ENCODE results near the gene PAPPA2. TPM values are rescaled to one million over a fixed set of nuclear protein-coding genes. Genes with fewer than 3 reads are reported as not detected.

The PAPPA2 gene
- total RNA-seq, 1 experiment from 2014 or later: not detected

DNA sequence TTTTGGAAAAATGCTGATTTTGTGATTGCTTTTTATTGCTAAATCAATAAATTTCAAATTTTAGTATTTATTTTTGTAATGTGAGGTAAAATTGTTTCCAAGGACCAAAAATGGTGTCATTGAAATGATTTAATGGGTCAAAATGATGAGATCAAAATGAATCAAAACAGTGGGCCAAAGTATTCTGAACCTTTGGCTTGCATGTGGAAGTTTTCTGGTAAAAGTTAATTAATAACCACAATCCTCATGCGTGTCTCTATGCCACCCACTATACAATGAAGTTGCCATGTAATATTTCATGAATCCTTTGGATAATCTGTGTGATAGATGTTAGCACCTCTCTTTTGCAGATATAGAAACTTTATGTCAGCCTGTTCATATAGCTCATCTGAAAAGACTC lies 83.8 kb downstream of the PAPPA2 start:
- DNase-seq: no peak
- Histone ChIP-seq H3K27me3 (ENCODE audit: low read length) (no peaks in the 10 kb centered on the region; the same call in 1 of the 2 replicates), H3K36me3 (ENCODE audit: insufficient read depth, low read length) (no peaks in the 10 kb centered on the region), H3K27ac (ENCODE audit: low read length) (no peak overlapping the region), H3K4me2 (ENCODE audit: low read depth, low read length, poor library complexity, severe bottlenecking) (no peak overlapping the region), H4K20me1 (ENCODE audit: insufficient read depth, low read depth, low read length) (no peaks in the 10 kb centered on the region), H3K4me1 (ENCODE audit: low read length) (no peaks in the 10 kb centered on the region), H3K4me3 (ENCODE audit: low read length) (no peak overlapping the region), H3K9me2 (replicated peaks; ENCODE audit: insufficient read depth, low read length) (no peaks in the 10 kb centered on the region), H3K9me3 (ENCODE audit: low read length) (no peaks in the 10 kb centered on the region), H2AFZ (ENCODE audit: low read length) (no peak overlapping the region), H3K9ac (ENCODE audit: low read length) (no peak overlapping the region), H3K79me2 (ENCODE audit: low read length) (no peaks in the 10 kb centered on the region)

DNA sequence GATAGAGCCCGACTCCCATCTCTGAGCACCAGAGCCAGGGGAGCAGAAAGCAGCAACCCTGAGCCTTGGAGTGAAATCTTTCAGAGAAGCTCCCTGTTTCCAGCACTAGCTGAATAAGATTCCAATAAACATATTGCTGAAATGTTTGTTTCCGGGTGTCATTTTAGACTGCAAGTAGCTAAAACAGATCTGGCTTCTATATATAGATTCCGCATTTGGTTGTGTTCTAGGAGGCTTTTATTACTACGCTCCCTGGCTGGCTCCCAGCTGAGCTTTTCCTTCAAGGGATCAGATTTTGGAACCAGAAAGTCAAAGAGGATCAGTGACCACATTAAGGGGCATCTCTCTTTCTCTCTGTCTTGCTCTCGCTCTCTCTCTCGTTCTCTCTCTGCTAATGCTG lies 88.2 kb downstream of the PAPPA2 start:
- DNase-seq: no peak
- H3K9ac ChIP-seq (ENCODE audit: low read length): no peak overlapping the region
- no peaks in the 10 kb centered on the region for H3K9me3 ChIP-seq (ENCODE audit: low read length)

DNA sequence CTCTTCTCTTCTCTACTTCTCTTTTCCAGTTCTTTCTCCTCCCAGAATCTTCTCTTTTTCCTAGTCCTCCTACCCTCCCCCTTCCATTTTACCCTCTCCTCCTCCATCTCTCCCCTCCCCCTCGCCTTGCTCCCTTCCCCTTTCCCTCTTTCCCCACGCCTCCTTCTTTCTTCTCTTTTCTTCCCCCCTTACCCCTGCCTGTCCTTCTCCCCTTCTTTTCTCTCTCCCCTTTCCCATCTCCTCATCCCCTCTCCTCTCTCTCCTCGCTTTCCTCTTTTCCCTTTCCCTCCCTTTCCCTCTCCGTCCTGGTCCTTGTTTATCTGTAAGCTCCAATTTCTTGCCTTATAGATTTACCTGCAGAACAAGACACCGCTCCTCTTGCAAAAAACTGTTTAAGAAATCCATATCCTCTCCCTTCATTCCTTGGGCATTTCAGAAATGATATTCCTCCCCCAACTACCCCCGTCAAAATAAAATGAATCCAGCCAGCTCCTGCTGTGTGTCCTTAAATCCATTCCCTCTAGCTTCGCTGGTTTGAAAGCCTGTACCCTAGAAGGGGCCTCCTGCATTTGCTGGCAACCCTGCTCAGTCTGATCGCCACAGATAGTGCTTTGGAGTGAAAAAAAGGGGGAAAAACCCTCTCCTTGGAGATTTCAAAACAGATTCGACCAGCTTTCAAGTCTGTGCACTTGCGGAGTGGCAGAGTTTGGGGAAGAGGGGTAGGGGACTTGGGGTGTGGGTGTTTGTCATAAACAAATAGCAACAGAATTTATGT lies 89.4 kb downstream of the PAPPA2 start:
- no peaks in the 10 kb centered on the region for H3K4me1 ChIP-seq (ENCODE audit: low read length)
- no peaks in the 10 kb centered on the region; the same call in 1 of the 2 replicates for H3K27me3 ChIP-seq (ENCODE audit: low read length)
- H3K9ac ChIP-seq (ENCODE audit: low read length): no peak overlapping the region
- H3K9me2 ChIP-seq (replicated peaks; ENCODE audit: insufficient read depth, low read length): no peaks in the 10 kb centered on the region
- H3K36me3 ChIP-seq (ENCODE audit: insufficient read depth, low read length): no peaks in the 10 kb centered on the region
- no peak for DNase-seq
- H3K4me3 ChIP-seq (ENCODE audit: low read length): no peak overlapping the region
- H2AFZ ChIP-seq (ENCODE audit: low read length): no peak overlapping the region
- no peaks in the 10 kb centered on the region for H3K79me2 ChIP-seq (ENCODE audit: low read length)
- no peaks in the 10 kb centered on the region for H3K9me3 ChIP-seq (ENCODE audit: low read length)
- no peak overlapping the region for H3K4me2 ChIP-seq (ENCODE audit: low read depth, low read length, poor library complexity, severe bottlenecking)
- no peak overlapping the region for H3K27ac ChIP-seq (ENCODE audit: low read length)
- H4K20me1 ChIP-seq (ENCODE audit: insufficient read depth, low read depth, low read length): no peaks in the 10 kb centered on the region

More for the DNA sequence above, 88.2 kb downstream of the PAPPA2 start:
- Histone ChIP-seq H2AFZ (ENCODE audit: low read length) (no peak overlapping the region), H3K36me3 (ENCODE audit: insufficient read depth, low read length) (no peaks in the 10 kb centered on the region), H3K9me2 (replicated peaks; ENCODE audit: insufficient read depth, low read length) (no peaks in the 10 kb centered on the region), H3K27me3 (ENCODE audit: low read length) (no peaks in the 10 kb centered on the region; the same call in 1 of the 2 replicates), H3K4me3 (ENCODE audit: low read length) (no peak overlapping the region), H3K4me2 (ENCODE audit: low read depth, low read length, poor library complexity, severe bottlenecking) (no peak overlapping the region), H3K27ac (ENCODE audit: low read length) (no peak overlapping the region), H3K4me1 (ENCODE audit: low read length) (no peaks in the 10 kb centered on the region), H3K79me2 (ENCODE audit: low read length) (no peaks in the 10 kb centered on the region), H4K20me1 (ENCODE audit: insufficient read depth, low read depth, low read length) (no peaks in the 10 kb centered on the region)

DNA sequence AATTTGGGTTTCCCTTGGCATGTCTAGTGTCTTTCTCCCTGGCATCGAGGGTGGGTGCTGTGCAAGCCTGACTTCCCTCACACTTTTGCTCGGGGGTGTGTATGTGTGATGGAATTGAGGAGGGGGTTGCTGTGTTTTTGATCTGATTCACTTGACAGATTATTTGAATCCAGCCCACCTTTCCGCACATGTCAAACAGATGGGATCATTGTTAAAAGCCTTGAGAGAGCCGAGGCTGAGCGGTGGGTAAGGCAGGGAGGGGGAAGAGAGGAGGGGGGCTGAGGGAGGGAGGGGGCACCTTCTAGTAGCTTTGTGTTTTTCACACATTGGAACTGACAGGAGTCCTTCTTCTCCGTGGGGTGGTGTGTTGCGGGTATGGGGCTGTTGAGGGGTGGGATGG lies 90.0 kb downstream of the PAPPA2 start:
- Histone ChIP-seq H3K4me3 (ENCODE audit: low read length) (no peak overlapping the region), H3K36me3 (ENCODE audit: insufficient read depth, low read length) (no peaks in the 10 kb centered on the region), H3K9me2 (replicated peaks; ENCODE audit: insufficient read depth, low read length) (no peaks in the 10 kb centered on the region), H3K9me3 (ENCODE audit: low read length) (no peaks in the 10 kb centered on the region), H3K4me2 (ENCODE audit: low read depth, low read length, poor library complexity, severe bottlenecking) (no peak overlapping the region), H2AFZ (ENCODE audit: low read length) (no peak overlapping the region), H4K20me1 (ENCODE audit: insufficient read depth, low read depth, low read length) (no peaks in the 10 kb centered on the region), H3K79me2 (ENCODE audit: low read length) (no peaks in the 10 kb centered on the region), H3K4me1 (ENCODE audit: low read length) (no peaks in the 10 kb centered on the region), H3K27me3 (ENCODE audit: low read length) (no peaks in the 10 kb centered on the region; the same call in 1 of the 2 replicates), H3K27ac (ENCODE audit: low read length) (no peak overlapping the region), H3K9ac (ENCODE audit: low read length) (no peak overlapping the region)
- DNase-seq: no peak

DNA sequence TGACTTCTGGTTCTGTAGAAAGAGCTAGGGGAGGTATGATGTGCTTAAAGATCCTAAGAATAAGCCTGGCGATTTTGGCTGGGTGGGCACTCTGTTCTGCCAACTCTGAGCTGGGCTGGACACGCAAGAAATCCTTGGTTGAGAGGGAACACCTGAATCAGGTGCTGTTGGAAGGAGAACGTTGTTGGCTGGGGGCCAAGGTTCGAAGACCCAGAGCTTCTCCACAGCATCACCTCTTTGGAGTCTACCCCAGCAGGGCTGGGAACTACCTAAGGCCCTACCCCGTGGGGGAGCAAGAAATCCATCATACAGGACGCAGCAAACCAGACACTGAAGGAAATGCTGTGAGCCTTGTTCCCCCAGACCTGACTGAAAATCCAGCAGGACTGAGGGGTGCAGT lies 93.3 kb downstream of the PAPPA2 start:
- H3K4me2 ChIP-seq (ENCODE audit: low read depth, low read length, poor library complexity, severe bottlenecking): no peak overlapping the region

DNA sequence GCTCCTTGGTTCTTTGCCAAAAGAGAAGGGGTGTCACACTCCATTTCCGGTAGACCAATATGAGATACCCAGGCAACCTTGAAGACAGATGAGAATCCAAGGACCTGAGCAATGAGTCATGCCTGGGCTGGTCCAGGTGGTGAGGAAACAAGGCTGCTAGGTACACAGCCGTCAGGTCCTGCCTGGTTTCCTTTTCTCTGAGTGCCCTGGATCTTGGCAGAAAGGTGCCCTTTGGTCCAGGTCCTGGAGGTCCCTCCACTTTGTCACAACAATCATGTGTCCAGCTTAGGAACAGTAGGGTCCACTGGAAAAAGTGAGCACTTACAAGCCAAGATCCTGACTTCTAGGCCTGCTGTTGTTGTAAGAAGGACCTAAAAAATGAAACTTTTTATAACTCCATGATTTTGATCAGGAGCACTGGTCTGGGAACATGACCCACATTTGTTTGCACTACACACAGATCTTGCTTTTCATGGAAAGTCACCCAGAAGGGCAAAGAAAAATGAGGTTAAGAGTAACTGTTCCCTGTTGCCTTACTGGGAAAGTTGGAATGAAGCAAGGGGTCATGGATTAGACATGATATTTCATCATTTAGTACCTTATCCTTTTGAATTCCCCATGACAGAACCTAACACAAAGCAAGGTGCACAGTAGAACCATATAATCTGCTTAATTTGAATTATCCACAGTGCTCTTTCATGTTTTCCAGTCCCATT lies 94.7 kb downstream of the PAPPA2 start:
- Histone ChIP-seq H2AFZ (ENCODE audit: low read length) (no peak overlapping the region), H3K9me3 (ENCODE audit: low read length) (no peaks in the 10 kb centered on the region), H3K4me1 (ENCODE audit: low read length) (no peaks in the 10 kb centered on the region), H3K36me3 (ENCODE audit: insufficient read depth, low read length) (no peaks in the 10 kb centered on the region), H3K27ac (ENCODE audit: low read length) (no peak overlapping the region), H4K20me1 (ENCODE audit: insufficient read depth, low read depth, low read length) (no peaks in the 10 kb centered on the region), H3K27me3 (ENCODE audit: low read length) (no peaks in the 10 kb centered on the region), H3K4me3 (ENCODE audit: low read length) (no peak overlapping the region), H3K9ac (ENCODE audit: low read length) (no peak overlapping the region), H3K4me2 (ENCODE audit: low read depth, low read length, poor library complexity, severe bottlenecking) (no peak overlapping the region), H3K79me2 (ENCODE audit: low read length) (no peaks in the 10 kb centered on the region), H3K9me2 (replicated peaks; ENCODE audit: insufficient read depth, low read length) (no peaks in the 10 kb centered on the region)
- no peak for DNase-seq

More for the DNA sequence above, 93.3 kb downstream of the PAPPA2 start:
- Histone ChIP-seq H3K4me1 (ENCODE audit: low read length) (no peaks in the 10 kb centered on the region), H3K27me3 (ENCODE audit: low read length) (no peaks in the 10 kb centered on the region), H2AFZ (ENCODE audit: low read length) (no peak overlapping the region), H4K20me1 (ENCODE audit: insufficient read depth, low read depth, low read length) (no peaks in the 10 kb centered on the region), H3K4me3 (ENCODE audit: low read length) (no peak overlapping the region), H3K36me3 (ENCODE audit: insufficient read depth, low read length) (no peaks in the 10 kb centered on the region), H3K27ac (ENCODE audit: low read length) (no peak overlapping the region), H3K79me2 (ENCODE audit: low read length) (no peaks in the 10 kb centered on the region), H3K9me2 (replicated peaks; ENCODE audit: insufficient read depth, low read length) (no peaks in the 10 kb centered on the region), H3K9ac (ENCODE audit: low read length) (no peak overlapping the region), H3K9me3 (ENCODE audit: low read length) (no peaks in the 10 kb centered on the region)
- DNase-seq: no peak

DNA sequence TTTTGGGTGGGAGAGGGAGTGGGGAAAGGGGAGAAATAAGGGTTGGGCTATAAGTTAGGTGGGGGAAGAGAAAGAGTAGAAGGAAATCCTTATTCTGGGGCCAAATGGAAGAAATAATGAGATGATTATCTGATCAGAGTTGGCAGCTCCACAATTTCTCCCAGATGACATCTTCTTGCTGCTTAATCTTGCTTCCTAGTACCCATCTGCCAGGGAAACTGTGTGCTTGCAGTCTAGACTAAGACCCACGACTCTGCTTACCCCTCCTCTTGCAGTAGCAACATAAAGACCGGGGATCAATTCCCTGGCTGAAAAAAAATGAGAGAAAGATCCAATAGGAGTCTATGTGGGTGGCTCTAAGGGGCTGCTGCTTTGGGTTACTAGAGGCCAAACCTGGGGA lies 95.6 kb downstream of the PAPPA2 start:
- Histone ChIP-seq H3K9ac (ENCODE audit: low read length) (no peak overlapping the region), H3K4me3 (ENCODE audit: low read length) (no peak overlapping the region)

DNA sequence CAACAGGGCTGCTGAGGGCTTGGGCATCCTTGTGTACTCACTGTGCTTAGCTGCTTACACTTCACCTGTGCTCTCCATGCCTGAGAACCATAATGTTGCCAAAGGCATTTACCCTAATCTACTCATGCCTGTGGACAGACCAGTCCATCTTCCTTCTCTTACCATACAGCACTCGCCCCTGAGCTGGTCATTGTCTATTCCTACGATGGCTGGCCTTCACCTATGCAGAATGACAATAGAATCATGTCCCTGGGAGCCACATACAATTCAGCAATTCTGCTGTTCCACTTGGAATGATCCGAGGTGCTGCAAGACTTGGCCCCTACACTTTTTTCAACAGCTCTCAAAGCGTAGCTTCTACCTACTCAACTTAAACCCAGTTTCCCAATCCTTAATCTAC lies 96.5 kb downstream of the PAPPA2 start:
- Histone ChIP-seq H3K27me3 (ENCODE audit: low read length) (no peaks in the 10 kb centered on the region), H4K20me1 (ENCODE audit: insufficient read depth, low read depth, low read length) (no peaks in the 10 kb centered on the region), H3K9ac (ENCODE audit: low read length) (no peak overlapping the region), H3K36me3 (ENCODE audit: insufficient read depth, low read length) (no peaks in the 10 kb centered on the region), H2AFZ (ENCODE audit: low read length) (no peak overlapping the region), H3K4me3 (ENCODE audit: low read length) (no peak overlapping the region), H3K79me2 (ENCODE audit: low read length) (no peaks in the 10 kb centered on the region), H3K9me2 (replicated peaks; ENCODE audit: insufficient read depth, low read length) (no peaks in the 10 kb centered on the region), H3K9me3 (ENCODE audit: low read length) (no peaks in the 10 kb centered on the region), H3K4me1 (ENCODE audit: low read length) (no peaks in the 10 kb centered on the region), H3K27ac (ENCODE audit: low read length) (no peak overlapping the region), H3K4me2 (ENCODE audit: low read depth, low read length, poor library complexity, severe bottlenecking) (no peak overlapping the region)
- DNase-seq: no peak

More for the DNA sequence above, 95.6 kb downstream of the PAPPA2 start:
- H3K9me3 ChIP-seq (ENCODE audit: low read length): no peaks in the 10 kb centered on the region
- H2AFZ ChIP-seq (ENCODE audit: low read length): no peak overlapping the region
- DNase-seq: no peak
- no peaks in the 10 kb centered on the region for H3K79me2 ChIP-seq (ENCODE audit: low read length)
- H3K4me1 ChIP-seq (ENCODE audit: low read length): no peaks in the 10 kb centered on the region
- H3K27ac ChIP-seq (ENCODE audit: low read length): no peak overlapping the region
- no peaks in the 10 kb centered on the region for H4K20me1 ChIP-seq (ENCODE audit: insufficient read depth, low read depth, low read length)
- no peak overlapping the region for H3K4me2 ChIP-seq (ENCODE audit: low read depth, low read length, poor library complexity, severe bottlenecking)
- H3K27me3 ChIP-seq (ENCODE audit: low read length): no peaks in the 10 kb centered on the region
- no peaks in the 10 kb centered on the region for H3K36me3 ChIP-seq (ENCODE audit: insufficient read depth, low read length)
- H3K9me2 ChIP-seq (replicated peaks; ENCODE audit: insufficient read depth, low read length): no peaks in the 10 kb centered on the region
